Hepatocyte (in vitro differentiated cells): ENCODE measurements around the gene SPATA2.

Experiments
- EZH2 ChIP-seq: fragments of 200-600 bp; sonication (generic); IDR thresholded peaks from 2 replicates; pipeline ENCODE4 v1.6.1; 2016; ENCODE audit warnings: antibody characterized with exemption, mild to moderate bottlenecking, borderline replicate concordance
- EZH2phosphoT487 ChIP-seq: fragments of 200-600 bp; sonication (generic); IDR thresholded peaks from one replicate; pipeline ENCODE4 v1.6.1; 2018; ENCODE audit warnings: antibody characterized with exemption, mild to moderate bottlenecking, low read depth, moderate library complexity; ENCODE audit not compliant: unreplicated experiment, severe bottlenecking
- TF ChIP-seq, protein P1 (sequence below): fragments of 200-600 bp; sonication (generic); IDR thresholded peaks from 2 replicates; pipeline ENCODE4 v1.5.1; 2016; ENCODE audit warnings: antibody characterized with exemption, mild to moderate bottlenecking; ENCODE audit not compliant: poor library complexity

DNA sequence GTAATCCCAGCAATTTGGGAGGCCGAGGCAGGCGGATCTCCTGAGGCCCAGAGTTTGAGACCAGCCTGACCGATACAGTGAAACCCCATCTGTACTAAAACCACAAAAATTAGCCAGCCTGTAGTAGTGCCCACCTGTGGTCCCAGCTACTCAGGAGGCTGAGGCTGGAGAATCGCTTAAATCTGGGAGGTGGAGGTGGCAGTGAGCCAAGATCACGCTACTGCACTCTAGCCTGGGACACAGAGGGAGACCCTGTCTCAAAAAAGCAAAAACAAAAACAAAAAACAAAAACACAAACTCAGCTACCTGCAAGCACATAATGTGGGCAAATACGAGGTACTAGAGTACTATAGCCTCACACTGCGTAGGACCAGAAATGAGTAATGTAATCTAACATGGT is 3.7 kb upstream of the SPATA2 start:
- TF ChIP-seq, protein P1, sequence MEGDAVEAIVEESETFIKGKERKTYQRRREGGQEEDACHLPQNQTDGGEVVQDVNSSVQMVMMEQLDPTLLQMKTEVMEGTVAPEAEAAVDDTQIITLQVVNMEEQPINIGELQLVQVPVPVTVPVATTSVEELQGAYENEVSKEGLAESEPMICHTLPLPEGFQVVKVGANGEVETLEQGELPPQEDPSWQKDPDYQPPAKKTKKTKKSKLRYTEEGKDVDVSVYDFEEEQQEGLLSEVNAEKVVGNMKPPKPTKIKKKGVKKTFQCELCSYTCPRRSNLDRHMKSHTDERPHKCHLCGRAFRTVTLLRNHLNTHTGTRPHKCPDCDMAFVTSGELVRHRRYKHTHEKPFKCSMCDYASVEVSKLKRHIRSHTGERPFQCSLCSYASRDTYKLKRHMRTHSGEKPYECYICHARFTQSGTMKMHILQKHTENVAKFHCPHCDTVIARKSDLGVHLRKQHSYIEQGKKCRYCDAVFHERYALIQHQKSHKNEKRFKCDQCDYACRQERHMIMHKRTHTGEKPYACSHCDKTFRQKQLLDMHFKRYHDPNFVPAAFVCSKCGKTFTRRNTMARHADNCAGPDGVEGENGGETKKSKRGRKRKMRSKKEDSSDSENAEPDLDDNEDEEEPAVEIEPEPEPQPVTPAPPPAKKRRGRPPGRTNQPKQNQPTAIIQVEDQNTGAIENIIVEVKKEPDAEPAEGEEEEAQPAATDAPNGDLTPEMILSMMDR = no peak
- TF ChIP-seq EZH2 (no peak), EZH2phosphoT487 (no peak)
